Measurements from ENCODE around the gene ASPA. TPM values are rescaled to one million over a fixed set of nuclear protein-coding genes. Genes with fewer than 3 reads are reported as not detected.

The ASPA gene
- total and polyA plus RNA-seq, 2 experiments from 2014 or later: 0.08 to 0.27 TPM

DNA sequence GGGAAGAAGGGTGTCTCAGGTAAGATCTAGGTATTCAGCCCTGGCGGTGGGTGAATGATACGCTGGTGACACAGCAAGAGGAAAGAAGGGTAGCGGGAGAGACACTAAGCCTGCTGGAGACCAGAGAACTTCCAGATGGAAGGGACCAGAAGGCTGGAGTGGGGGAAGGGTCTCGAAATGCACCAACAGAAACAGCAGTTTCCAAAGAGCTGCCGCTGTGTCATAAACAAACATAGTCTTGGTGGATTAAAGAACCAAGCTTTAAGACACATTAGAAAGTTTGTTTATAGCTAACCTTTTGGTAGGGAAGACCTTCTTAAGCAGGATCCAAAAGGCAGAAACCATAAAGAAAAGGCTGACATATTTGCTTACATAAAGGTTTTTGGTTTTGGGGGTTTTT lies 60.9 kb downstream of the ASPA start:
- Histone ChIP-seq H3K36me3 (replicated peaks; ENCODE audit: insufficient read depth, low read depth) (no peaks in the 10 kb centered on the region), H3K27me3 (no peaks in the 10 kb centered on the region), H4K20me1 (ENCODE audit: insufficient read depth, poor library complexity, severe bottlenecking) (no peaks in the 10 kb centered on the region), H3K9me3 (ENCODE audit: low read depth) (no peaks in the 10 kb centered on the region), H3K4me2 (peak overlapping the region; percentile 97), H3K79me2 (no peaks in the 10 kb centered on the region), H2AFZ (no peak overlapping the region), H3K4me1 (ENCODE audit: insufficient read depth) (peaks cover 10% of the 10 kb centered on the region), H3K27ac (no peak overlapping the region), H3K4me3 (no peak overlapping the region), H3K9me2 (replicated peaks; ENCODE audit: insufficient read depth) (no peaks in the 10 kb centered on the region)
- DNase-seq (ENCODE audit: low spot score): no peak
- no peak for TF ChIP-seq EZH2 (IDR thresholded peaks at IDR 0.05; ENCODE audit: borderline replicate concordance)
- TF ChIP-seq, protein P1, sequence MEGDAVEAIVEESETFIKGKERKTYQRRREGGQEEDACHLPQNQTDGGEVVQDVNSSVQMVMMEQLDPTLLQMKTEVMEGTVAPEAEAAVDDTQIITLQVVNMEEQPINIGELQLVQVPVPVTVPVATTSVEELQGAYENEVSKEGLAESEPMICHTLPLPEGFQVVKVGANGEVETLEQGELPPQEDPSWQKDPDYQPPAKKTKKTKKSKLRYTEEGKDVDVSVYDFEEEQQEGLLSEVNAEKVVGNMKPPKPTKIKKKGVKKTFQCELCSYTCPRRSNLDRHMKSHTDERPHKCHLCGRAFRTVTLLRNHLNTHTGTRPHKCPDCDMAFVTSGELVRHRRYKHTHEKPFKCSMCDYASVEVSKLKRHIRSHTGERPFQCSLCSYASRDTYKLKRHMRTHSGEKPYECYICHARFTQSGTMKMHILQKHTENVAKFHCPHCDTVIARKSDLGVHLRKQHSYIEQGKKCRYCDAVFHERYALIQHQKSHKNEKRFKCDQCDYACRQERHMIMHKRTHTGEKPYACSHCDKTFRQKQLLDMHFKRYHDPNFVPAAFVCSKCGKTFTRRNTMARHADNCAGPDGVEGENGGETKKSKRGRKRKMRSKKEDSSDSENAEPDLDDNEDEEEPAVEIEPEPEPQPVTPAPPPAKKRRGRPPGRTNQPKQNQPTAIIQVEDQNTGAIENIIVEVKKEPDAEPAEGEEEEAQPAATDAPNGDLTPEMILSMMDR (IDR thresholded peaks at IDR 0.05; ENCODE audit: poor library complexity): no peak
- TF ChIP-seq EZH2phosphoT487 (IDR thresholded peaks at IDR 0.05; ENCODE audit: low read depth, severe bottlenecking, unreplicated experiment): no peak
- WGBS (ENCODE audit: low lambda C conversion rate, missing lambda C conversion rate): 66% methylated on average over 5 of the region's 5 CpGs

- Histone ChIP-seq H3K9me3 (ENCODE audit: low read depth) (no peaks in the 10 kb centered on the region), H4K20me1 (ENCODE audit: insufficient read depth, poor library complexity, severe bottlenecking) (no peaks in the 10 kb centered on the region), H3K4me3 (no peak overlapping the region), H2AFZ (no peak overlapping the region), H3K36me3 (replicated peaks; ENCODE audit: insufficient read depth, low read depth) (no peaks in the 10 kb centered on the region), H3K27me3 (no peaks in the 10 kb centered on the region), H3K79me2 (no peaks in the 10 kb centered on the region), H3K4me2 (no peak overlapping the region), H3K4me1 (ENCODE audit: insufficient read depth) (peaks cover 10% of the 10 kb centered on the region), H3K9me2 (replicated peaks; ENCODE audit: insufficient read depth) (no peaks in the 10 kb centered on the region), H3K27ac (no peak overlapping the region)
- WGBS (ENCODE audit: low lambda C conversion rate, missing lambda C conversion rate): 78% methylated on average over 8 of the region's 8 CpGs
- TF ChIP-seq EZH2phosphoT487 (IDR thresholded peaks at IDR 0.05; ENCODE audit: low read depth, severe bottlenecking, unreplicated experiment): no peak
- TF ChIP-seq, protein P1 (IDR thresholded peaks at IDR 0.05; ENCODE audit: poor library complexity): no peak
- no peak for TF ChIP-seq EZH2 (IDR thresholded peaks at IDR 0.05; ENCODE audit: borderline replicate concordance)
- peak; percentile 2 for DNase-seq (ENCODE audit: low spot score)
Measured at GRCh38 chr17:3539881-3540540, 64.2 kb downstream of the ASPA start.

DNA sequence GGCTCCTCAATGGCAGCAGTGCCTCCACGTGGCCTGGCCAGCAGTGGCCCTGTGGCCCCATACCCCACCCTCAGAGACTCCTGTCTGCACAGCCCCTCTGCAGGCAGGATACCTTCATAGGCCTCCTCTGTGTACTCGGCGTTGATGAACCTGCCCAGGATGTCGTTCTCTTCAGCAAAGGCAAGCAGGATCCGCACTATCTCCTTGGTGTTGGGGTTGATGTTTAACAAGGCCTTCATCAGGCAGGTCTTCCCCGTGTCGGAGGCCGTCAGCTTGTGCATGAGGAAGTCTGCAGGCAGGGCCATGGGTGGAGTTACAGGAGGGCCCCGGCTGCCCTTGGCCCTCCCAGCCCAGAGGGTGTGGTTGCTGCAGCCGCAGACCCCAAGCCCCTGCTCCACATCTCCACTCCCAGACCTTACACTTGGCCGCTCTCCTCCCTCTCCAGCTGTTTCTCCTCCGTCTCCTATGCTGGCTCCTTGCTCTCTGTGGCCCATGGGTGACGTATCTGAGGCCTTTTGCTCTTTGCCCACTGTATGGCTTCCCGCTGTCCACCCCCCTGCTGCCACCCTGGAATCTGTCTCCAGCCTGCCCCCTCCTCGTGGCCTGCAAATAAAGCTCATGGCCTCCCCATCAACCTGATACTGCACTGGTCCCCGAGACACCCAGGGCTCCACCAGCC lies 66.8 kb downstream of the ASPA start:
- Histone ChIP-seq H3K27ac (no peak overlapping the region), H3K4me2 (no peak overlapping the region), H2AFZ (no peak overlapping the region), H3K9me2 (replicated peaks; ENCODE audit: insufficient read depth) (no peaks in the 10 kb centered on the region), H3K4me3 (no peak overlapping the region), H4K20me1 (ENCODE audit: insufficient read depth, poor library complexity, severe bottlenecking) (no peaks in the 10 kb centered on the region), H3K4me1 (ENCODE audit: insufficient read depth) (no peaks in the 10 kb centered on the region), H3K27me3 (no peaks in the 10 kb centered on the region), H3K9me3 (ENCODE audit: low read depth) (no peaks in the 10 kb centered on the region), H3K36me3 (replicated peaks; ENCODE audit: insufficient read depth, low read depth) (no peaks in the 10 kb centered on the region), H3K79me2 (no peaks in the 10 kb centered on the region)
- peak; percentile 10 for DNase-seq (ENCODE audit: low spot score)
- TF ChIP-seq, protein P1 (IDR thresholded peaks at IDR 0.05; ENCODE audit: poor library complexity): no peak
- TF ChIP-seq EZH2 (IDR thresholded peaks at IDR 0.05; ENCODE audit: borderline replicate concordance): no peak
- TF ChIP-seq EZH2phosphoT487 (IDR thresholded peaks at IDR 0.05; ENCODE audit: low read depth, severe bottlenecking, unreplicated experiment): no peak
- 66% methylated on average over 16 of the region's 16 CpGs for WGBS (ENCODE audit: low lambda C conversion rate, missing lambda C conversion rate)
